ENCODE data around the gene TERT.

TERT gene

DNA sequence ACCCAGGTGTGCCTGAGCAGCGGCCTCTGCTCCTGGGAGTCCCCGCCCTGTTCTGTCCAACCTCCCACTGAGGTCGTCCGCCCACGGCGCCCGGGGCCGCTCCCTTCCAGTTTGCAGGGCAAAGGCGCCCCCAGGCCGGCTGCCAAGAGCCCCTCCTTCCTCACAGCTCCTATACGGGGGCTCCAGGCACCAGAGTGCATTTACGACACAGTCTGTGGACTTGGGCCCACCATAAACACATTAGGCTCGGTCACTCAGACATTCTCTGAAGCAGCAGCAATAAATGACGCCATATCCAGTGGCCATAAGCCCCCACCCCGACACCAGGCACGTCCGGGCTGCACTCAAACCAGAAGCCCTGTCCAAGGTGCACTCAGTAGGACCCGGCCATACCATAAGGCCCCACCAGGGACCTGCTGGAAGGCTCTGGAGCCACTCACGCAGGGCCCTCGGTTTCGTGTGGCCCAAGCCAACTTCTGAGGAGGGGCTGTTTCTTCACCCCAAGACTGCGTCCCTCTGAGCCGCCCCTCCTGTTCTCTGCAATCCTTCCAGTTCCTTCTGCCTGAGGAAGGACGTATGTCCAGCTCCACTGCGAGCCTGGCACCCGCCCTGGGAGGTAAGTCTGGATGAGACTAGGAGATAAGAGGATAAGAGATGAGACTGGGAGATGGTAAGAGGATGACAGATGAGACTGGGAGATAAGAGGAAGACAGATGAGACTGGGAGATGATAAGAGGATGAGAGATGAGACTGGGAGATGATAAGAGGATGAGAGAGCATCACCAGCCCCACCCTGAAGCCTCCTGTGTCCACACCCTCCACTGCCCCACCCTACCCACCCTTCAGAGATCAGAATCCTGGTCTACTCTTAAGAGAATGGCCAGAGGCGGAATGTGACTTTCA, 42.9 kb downstream of the TERT start:
- TF ChIP-seq, protein P1, sequence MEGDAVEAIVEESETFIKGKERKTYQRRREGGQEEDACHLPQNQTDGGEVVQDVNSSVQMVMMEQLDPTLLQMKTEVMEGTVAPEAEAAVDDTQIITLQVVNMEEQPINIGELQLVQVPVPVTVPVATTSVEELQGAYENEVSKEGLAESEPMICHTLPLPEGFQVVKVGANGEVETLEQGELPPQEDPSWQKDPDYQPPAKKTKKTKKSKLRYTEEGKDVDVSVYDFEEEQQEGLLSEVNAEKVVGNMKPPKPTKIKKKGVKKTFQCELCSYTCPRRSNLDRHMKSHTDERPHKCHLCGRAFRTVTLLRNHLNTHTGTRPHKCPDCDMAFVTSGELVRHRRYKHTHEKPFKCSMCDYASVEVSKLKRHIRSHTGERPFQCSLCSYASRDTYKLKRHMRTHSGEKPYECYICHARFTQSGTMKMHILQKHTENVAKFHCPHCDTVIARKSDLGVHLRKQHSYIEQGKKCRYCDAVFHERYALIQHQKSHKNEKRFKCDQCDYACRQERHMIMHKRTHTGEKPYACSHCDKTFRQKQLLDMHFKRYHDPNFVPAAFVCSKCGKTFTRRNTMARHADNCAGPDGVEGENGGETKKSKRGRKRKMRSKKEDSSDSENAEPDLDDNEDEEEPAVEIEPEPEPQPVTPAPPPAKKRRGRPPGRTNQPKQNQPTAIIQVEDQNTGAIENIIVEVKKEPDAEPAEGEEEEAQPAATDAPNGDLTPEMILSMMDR (IDR thresholded peaks at IDR 0.05; ENCODE audit: low read depth, low read length, missing control alignments), result no peak
- in situ Hi-C loops (cut with HindIII; ENCODE audit: low sequenced_read_pairs), result no loop called here
- H3K4me3 ChIP-seq (ENCODE audit: low read depth, low read length), result no peak overlapping the region
- DNase-seq (ENCODE audit: low read depth), result no peak

DNA sequence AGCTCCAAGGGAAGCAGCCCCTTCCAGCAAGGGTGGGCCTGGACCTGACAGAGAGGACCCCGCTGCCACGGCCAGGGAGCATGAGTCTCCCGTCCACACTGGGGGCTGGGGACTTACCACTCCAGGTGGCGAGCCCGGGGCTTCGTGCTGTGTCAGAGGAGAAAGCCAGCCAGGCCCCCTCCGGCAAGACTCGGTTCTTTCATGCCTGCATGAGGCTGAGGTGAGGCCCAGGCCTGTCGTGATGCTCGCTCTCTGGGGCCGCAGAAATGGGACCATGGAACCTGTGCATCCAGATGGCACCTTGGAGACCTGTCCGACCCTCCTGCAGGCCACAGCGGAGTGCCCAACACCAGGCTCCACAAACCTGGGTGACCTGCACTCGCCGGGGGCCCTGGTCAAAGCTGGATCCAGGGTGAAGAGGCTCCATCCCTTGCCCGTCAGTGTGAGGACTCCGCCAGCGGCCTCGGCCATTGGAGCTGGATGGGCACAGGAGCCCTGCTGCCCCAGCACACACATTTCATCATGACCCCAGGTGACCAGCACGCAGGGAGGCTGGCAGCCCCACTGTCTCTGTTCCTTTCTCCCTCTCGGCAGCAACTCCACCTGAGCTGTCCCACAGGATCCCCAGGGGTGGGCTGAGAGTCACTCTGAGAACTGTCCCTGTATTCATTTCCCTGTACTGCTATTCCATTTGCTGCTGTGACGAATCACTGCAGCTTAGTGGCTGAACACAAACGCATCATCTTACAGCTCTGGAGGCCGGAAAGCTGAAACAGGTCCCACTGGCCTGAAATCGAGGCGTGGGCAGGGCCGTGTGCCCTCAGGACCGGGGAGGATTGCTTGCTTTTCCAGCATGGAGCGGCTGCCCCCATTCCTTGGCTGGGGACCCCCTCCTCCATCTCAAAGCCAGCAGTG, 45.2 kb downstream of the TERT start:
- no peak overlapping the region for H3K4me3 ChIP-seq (ENCODE audit: low read depth, low read length)
- TF ChIP-seq, protein P1 (IDR thresholded peaks at IDR 0.05; ENCODE audit: low read depth, low read length, missing control alignments), result no peak
- in situ Hi-C loops (cut with HindIII; ENCODE audit: low sequenced_read_pairs), result no loop called here
- DNase-seq (ENCODE audit: low read depth), result no peak

DNA sequence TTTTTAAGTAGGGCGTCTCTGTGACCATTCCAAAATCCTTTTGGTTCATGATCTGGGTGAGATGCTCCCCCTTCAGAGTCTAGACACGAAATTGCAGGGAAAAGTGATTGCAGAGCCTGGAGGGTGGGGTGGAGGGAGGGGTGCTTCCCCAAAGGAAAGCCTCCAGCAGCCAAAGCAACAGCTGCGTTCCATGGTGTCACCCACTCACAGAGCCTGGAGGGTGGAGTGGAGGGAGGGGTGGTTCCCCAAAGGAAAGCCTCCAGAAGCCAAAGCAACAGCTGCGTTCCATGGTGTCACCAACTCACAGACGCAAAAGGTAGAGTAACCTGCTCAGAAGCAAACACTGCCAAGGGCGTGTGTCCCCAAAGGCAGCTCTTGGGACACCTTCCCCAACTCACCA, 47.1 kb downstream of the TERT start:
- H3K4me3 ChIP-seq (ENCODE audit: low read depth, low read length), result no peak overlapping the region
- DNase-seq (ENCODE audit: low read depth), result no peak
- in situ Hi-C loops (cut with HindIII; ENCODE audit: low sequenced_read_pairs), result no loop called here
- TF ChIP-seq, protein P1 (IDR thresholded peaks at IDR 0.05; ENCODE audit: low read depth, low read length, missing control alignments), result no peak

DNA sequence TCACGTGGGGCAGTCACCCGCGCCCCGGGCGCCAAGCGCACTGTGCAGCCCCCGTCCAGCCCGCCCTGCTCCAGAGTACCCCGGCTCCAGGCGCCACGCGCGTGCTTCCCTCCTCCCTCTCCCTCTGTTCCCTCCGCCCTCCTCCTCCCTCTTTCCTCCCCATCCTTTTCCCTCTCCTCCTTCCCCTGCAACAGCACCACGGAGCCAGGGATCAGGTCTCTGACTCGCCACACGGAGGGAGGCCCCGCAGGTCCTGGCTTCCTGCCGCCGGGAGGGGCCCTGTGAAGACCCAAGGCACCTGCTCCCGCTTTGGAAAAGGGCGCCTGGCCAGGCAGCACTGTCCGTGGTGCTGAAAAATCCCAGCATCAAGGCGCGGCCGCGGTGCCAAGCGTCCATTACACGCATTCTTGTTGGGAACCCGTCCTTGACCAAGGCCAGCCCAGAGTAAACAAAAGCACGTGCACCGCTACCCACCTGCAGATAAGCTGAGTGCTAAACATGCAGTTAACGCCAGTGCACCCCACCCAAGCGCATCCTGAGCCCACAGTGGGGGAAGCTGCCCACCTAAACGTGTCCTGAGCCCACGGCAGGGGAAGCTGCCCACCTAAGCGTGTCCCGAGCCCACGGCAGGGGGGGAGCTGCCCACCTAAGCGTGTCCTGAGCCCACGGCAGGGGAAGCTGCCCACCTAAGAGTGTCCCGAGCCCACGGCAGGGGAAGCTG, 48.0 kb downstream of the TERT start:
- DNase-seq (ENCODE audit: low read depth), result no peak
- TF ChIP-seq, protein P1 (IDR thresholded peaks at IDR 0.05; ENCODE audit: low read depth, low read length, missing control alignments), result no peak
- H3K4me3 ChIP-seq (ENCODE audit: low read depth, low read length), result no peak overlapping the region
- in situ Hi-C loops (cut with HindIII; ENCODE audit: low sequenced_read_pairs), result no loop called here

DNA sequence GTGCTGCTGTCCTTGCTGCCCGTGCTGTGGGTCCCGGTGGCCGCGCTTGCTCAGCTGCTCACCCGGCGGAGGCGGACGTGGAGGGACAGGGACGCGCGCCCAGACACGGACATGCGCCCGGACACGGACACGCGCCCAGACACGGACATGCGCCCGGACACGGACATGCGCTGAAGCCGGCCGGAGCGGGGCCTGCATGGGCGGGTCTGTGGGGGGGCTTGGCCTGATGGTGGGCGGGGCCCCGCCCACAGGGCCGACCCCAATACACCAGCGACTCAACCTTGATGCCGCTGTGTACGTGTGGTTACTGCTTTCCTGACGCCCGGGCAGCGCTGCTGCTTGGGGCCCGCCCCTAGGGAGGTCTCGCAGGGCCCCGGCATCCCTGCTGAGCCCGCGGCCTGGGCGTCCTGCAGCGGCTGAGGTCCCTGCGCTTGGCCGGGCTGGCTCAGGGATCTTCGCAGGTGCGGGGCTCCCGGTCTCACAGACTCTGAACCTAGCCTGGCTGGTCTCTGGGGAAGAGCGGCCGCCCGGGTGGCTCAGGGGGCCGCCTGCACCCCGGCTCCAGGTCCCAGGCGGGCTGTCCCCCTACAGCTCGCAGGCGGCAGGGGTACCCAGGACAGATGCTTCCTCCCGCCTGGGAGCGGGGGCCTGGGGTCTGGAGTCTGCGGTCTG, 48.8 kb downstream of the TERT start:
- no peak for DNase-seq (ENCODE audit: low read depth)
- TF ChIP-seq, protein P1 (IDR thresholded peaks at IDR 0.05; ENCODE audit: low read depth, low read length, missing control alignments), result no peak
- in situ Hi-C loops (cut with HindIII; ENCODE audit: low sequenced_read_pairs), result no loop called here
- H3K4me3 ChIP-seq (ENCODE audit: low read depth, low read length), result no peak overlapping the region
